Loucy (cell line): ENCODE data around the gene VPS54.

ENCODE experiments used
- H2AFZ ChIP-seq: fragments of 200-600 bp; sonication (generic); 2 replicates; pipeline ENCODE4 v1.6.0; 2016; ENCODE audit warnings: antibody characterized with exemption, mild to moderate bottlenecking, low read length, moderate library complexity
- H3F3A ChIP-seq: fragments of 200-600 bp; 2 replicates; pipeline ENCODE4 v1.6.0; 2016; ENCODE audit warnings: antibody characterized with exemption, low read depth, mild to moderate bottlenecking
- H3K27me3 ChIP-seq: fragments of 200-600 bp; sonication (generic); 2 replicates; pipeline ENCODE4 v1.6.1; 2014; ENCODE audit warnings: low read length, mild to moderate bottlenecking; ENCODE audit not compliant: insufficient read depth, poor library complexity, severe bottlenecking
- H3K36me3 ChIP-seq: fragments of 200-600 bp; sonication (generic); 2 replicates; pipeline ENCODE4 v1.6.1; 2016; ENCODE audit warnings: low read length; ENCODE audit not compliant: insufficient read depth
- H3K4me1 ChIP-seq: fragments of 200-600 bp; sonication (generic); 2 replicates; pipeline ENCODE4 v1.5.1; 2014; ENCODE audit warnings: low read length, mild to moderate bottlenecking; ENCODE audit not compliant: insufficient read depth, poor library complexity, severe bottlenecking
- H3K4me2 ChIP-seq: fragments of 200-600 bp; sonication (generic); 2 replicates; pipeline ENCODE4 v1.6.0; 2014; ENCODE audit warnings: antibody characterized with exemption, low read length, low read depth, mild to moderate bottlenecking; ENCODE audit not compliant: poor library complexity, severe bottlenecking
- H3K4me3 ChIP-seq: fragments of 200-600 bp; sonication (generic); 2 replicates; pipeline ENCODE4 v1.5.1; 2014; ENCODE audit warnings: low read length, mild to moderate bottlenecking, mixed read lengths; ENCODE audit not compliant: poor library complexity, severe bottlenecking
- H3K79me2 ChIP-seq: fragments of 200-600 bp; sonication (generic); 2 replicates; pipeline ENCODE4 v1.6.1; 2014; ENCODE audit warnings: low read length; ENCODE audit not compliant: insufficient read depth
- H3K9ac ChIP-seq: fragments of 200-600 bp; sonication (generic); 2 replicates; pipeline ENCODE4 v1.6.0; 2014; ENCODE audit warnings: mild to moderate bottlenecking, low read depth, low read length, moderate library complexity; ENCODE audit not compliant: poor library complexity, severe bottlenecking
- H3K9me2 ChIP-seq: fragments of 200-600 bp; sonication (generic); replicated peaks from 2 replicates; pipeline ENCODE4 v1.6.1; 2016; ENCODE audit warnings: low read depth, low read length, mixed read lengths
- H3K9me3 ChIP-seq: fragments of 200-600 bp; sonication (generic); 2 replicates; pipeline ENCODE4 v1.6.1; 2014; ENCODE audit warnings: mild to moderate bottlenecking, antibody characterized with exemption, low read length, low read depth; ENCODE audit not compliant: insufficient read depth
- H4K20me1 ChIP-seq: fragments of 200-600 bp; sonication (generic); 2 replicates; pipeline ENCODE4 v1.6.0; 2014; ENCODE audit warnings: antibody characterized with exemption, low read length, mild to moderate bottlenecking; ENCODE audit not compliant: insufficient read depth, poor library complexity, severe bottlenecking
- EZH2phosphoT487 ChIP-seq: fragments of 200-600 bp; IDR thresholded peaks from 2 replicates; pipeline ENCODE4 v1.6.1; 2018; ENCODE audit warnings: antibody characterized with exemption, mild to moderate bottlenecking, moderate library complexity, borderline replicate concordance
- TF ChIP-seq, protein P1 (sequence below): fragments of 200-600 bp; sonication (generic); conservative IDR thresholded peaks from 2 replicates; pipeline ENCODE4 v1.5.1; 2014; ENCODE audit warnings: mild to moderate bottlenecking, antibody characterized with exemption, low read length

The VPS54 gene

DNA sequence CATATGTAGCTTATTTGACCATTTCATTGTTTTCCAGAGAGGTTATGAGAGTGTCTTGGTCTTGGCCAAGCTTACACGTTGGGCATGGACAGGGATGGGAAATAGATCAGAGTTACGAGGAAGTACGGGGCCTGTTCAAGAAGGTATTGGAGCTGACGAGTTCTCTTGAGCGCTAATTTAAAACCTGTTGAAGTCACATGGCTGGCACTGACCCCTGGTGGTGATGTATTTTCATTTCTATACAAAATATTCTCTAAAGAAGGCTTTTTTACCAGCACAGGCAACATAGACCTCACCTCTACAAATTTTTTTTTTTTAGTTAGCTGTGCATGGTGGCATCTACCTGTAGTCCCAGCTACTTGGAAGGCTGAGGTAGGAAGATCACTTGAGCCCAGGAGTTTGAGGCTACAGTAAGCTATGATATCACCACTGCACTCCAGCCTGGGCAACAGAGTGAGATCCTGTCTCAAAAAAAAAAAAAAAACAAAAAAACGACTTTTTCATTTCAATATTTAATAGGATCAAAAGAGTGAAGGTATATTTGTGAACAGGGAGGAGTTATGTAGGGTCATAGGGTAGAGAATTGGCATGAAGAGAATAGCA lies 157.9 kb downstream of the VPS54 start:
- no peaks in the 10 kb centered on the region for H3K27me3 ChIP-seq
- no peaks in the 10 kb centered on the region for H3F3A ChIP-seq
- H3K9me3 ChIP-seq = no peaks in the 10 kb centered on the region
- peaks cover 76% of the 10 kb centered on the region for H3K36me3 ChIP-seq
- no peak overlapping the region for H3K9ac ChIP-seq
- peaks cover 6% of the 10 kb centered on the region for H3K4me1 ChIP-seq
- H3K4me3 ChIP-seq = no peak overlapping the region
- H4K20me1 ChIP-seq = peaks cover 5% of the 10 kb centered on the region
- no peak overlapping the region for H2AFZ ChIP-seq
- H3K4me2 ChIP-seq = no peak overlapping the region
- H3K9me2 ChIP-seq = no peaks in the 10 kb centered on the region
- H3K79me2 ChIP-seq = peaks cover 24% of the 10 kb centered on the region; the same call in 1 of the 2 replicates
- TF ChIP-seq, protein P1, sequence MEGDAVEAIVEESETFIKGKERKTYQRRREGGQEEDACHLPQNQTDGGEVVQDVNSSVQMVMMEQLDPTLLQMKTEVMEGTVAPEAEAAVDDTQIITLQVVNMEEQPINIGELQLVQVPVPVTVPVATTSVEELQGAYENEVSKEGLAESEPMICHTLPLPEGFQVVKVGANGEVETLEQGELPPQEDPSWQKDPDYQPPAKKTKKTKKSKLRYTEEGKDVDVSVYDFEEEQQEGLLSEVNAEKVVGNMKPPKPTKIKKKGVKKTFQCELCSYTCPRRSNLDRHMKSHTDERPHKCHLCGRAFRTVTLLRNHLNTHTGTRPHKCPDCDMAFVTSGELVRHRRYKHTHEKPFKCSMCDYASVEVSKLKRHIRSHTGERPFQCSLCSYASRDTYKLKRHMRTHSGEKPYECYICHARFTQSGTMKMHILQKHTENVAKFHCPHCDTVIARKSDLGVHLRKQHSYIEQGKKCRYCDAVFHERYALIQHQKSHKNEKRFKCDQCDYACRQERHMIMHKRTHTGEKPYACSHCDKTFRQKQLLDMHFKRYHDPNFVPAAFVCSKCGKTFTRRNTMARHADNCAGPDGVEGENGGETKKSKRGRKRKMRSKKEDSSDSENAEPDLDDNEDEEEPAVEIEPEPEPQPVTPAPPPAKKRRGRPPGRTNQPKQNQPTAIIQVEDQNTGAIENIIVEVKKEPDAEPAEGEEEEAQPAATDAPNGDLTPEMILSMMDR = peak; percentile 72
- TF ChIP-seq EZH2phosphoT487 = no peak

- Histone ChIP-seq H3K4me1 (peaks cover 36% of the 10 kb centered on the region), H3K9ac (no peak overlapping the region), H3K4me2 (no peak overlapping the region), H3K79me2 (peaks cover 48% of the 10 kb centered on the region), H2AFZ (no peak overlapping the region), H3K9me2 (no peaks in the 10 kb centered on the region), H3K9me3 (no peaks in the 10 kb centered on the region), H4K20me1 (peaks cover 9% of the 10 kb centered on the region), H3K36me3 (peaks cover 52% of the 10 kb centered on the region), H3K27me3 (no peaks in the 10 kb centered on the region), H3F3A (0 out of 2 replicates have a peak, but pooled peaks cover 5% of the 10 kb centered on the region), H3K4me3 (no peak overlapping the region)
- TF ChIP-seq EZH2phosphoT487 = no peak
- TF ChIP-seq, protein P1 = no peak
Observed at GRCh38 chr2:63858291-63858690, 160.9 kb downstream of the VPS54 start.

GRCh38 chr2:63856303-63856603 lies 163.0 kb downstream of the VPS54 start:
- no peak for TF ChIP-seq EZH2phosphoT487
- TF ChIP-seq, protein P1 = no peak
- Histone ChIP-seq H3K27me3 (no peaks in the 10 kb centered on the region), H3K4me2 (peak overlapping the region; percentile 66), H3K79me2 (peaks cover 68% of the 10 kb centered on the region), H3K36me3 (peaks cover 31% of the 10 kb centered on the region), H4K20me1 (peaks cover 8% of the 10 kb centered on the region), H2AFZ (no peak overlapping the region), H3K4me3 (peak overlapping the region; percentile 44), H3K9me2 (no peaks in the 10 kb centered on the region), H3K9ac (peak overlapping the region; percentile 67), H3F3A (0 out of 2 replicates have a peak, but pooled peaks cover 5% of the 10 kb centered on the region), H3K9me3 (no peaks in the 10 kb centered on the region), H3K4me1 (peaks cover 56% of the 10 kb centered on the region)
